Hematopoietic multipotent progenitor cell treated with erythropoietin and hydrocortisone succinate and interleukin-3 and kit ligand, for 15 days (in vitro differentiated cells): ENCODE data around the gene EPC2.

Experiments used
- DNase-seq: peaks from one replicate; pipeline ENCODE4 v3.0.0-alpha.2; 2015; ENCODE audit warnings: low spot score

EPC2 gene, protein sequence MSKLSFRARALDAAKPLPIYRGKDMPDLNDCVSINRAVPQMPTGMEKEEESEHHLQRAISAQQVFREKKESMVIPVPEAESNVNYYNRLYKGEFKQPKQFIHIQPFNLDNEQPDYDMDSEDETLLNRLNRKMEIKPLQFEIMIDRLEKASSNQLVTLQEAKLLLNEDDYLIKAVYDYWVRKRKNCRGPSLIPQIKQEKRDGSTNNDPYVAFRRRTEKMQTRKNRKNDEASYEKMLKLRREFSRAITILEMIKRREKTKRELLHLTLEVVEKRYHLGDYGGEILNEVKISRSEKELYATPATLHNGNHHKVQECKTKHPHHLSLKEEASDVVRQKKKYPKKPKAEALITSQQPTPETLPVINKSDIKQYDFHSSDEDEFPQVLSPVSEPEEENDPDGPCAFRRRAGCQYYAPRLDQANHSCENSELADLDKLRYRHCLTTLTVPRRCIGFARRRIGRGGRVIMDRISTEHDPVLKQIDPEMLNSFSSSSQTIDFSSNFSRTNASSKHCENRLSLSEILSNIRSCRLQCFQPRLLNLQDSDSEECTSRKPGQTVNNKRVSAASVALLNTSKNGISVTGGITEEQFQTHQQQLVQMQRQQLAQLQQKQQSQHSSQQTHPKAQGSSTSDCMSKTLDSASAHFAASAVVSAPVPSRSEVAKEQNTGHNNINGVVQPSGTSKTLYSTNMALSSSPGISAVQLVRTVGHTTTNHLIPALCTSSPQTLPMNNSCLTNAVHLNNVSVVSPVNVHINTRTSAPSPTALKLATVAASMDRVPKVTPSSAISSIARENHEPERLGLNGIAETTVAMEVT

DNA sequence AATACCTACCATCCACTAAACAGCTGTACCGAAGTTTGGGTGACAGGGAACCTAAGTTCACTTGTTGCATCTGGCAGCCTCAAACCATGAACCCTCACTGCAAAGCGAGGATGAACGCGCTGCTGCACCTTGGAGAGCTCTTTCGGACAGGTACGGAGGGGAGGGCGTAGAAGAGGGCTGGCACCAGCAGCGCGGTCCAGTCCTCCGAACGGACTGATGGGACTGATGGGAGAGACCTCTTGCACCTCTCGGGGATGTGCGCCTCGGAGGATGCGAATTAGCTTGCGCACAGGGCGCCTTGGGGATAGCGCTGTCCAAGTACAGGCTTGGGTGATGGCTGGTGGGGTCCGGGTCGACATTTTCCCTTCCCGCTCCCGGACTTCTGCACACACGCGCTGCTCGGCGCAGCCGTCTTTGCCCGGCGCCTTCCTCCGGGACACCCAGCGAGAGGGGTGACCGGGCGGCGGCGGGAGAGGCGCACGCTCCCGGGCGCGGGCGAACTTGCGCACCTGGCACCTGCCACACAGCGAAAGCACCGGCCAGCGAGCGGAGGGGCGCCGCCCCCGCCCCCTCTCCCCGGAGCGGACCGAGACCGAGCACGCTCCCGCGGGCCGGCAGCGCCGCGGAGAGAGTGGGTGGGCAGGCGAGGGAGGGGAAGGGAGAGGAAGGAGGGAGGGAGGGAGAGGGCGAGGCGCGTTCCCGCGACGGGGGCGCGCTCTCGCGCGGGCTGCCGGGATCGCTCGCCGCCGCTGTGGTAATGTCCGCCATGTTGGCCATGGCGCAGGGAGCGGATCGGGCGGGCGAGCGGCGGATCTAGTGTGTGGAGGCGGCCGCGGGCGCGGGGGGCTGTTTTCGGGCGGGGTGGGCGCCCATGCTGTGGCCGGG lies at the start of gene EPC2:
EPC2 (plus strand) TSS at position 754 of the 885 bp plus-strand sequence. CDS start 267 bp downstream, outside the sequence.
- peak; percentile 86 for DNase-seq

DNA sequence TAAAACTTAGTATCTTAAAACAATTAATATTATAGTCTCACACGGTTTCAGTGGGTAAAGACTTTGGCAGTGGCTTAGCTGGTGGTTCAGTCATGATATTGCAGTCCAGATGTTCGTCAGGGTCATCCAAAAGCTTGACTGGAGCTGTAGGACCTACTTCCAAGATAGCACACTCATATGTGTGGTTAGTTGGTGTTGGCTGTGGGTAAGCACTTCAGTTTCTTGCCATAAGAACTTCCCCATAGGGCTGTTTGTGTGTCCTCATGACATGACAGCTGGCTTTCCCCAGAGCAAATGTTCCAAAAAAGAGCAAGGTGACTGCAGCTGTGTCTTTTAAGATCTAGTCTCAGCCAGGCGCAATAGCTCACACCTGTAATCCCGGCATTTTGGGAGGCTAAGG lies 48.5 kb upstream of the EPC2 start:
- DNase-seq = no peak

DNA sequence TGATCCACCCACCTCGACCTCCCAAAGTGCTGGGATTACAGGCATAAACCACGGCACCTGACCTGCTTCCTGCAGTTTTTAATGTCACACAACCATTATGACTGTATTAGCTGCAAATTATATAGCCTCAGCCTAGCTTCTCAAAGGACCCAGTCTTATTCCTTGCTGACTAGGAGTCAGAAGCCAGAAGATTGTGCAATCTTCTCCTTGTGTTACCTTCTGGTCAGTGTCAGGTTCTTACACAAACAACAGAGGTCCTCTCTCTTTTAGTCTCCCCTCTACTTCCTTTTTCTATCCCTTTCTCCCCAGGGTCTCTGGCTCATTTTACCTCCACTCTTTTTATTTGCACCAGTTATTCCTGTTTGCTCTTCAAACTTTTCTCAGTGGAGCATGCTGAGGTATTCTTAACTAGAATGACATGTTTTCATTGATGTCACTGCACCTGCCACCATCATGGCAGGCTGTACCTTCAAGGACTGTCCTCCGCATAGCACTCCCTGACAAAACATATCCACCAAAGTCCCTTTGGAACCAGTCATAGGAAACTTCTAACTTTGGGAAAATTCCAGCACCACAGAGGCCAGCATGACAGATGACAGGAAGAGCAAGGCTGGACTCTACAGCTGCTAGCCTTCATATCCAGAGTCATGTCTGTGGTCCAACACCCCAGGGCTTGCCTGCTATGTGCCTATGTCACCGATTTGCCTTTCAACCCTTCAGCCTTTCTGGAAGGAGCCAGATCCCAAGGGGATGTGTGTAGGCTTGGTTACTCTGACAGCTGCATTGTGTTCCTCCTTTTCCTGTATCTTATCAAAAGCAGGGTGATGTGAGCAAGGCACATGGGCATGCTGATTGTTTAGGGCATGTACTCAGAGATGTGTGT lies 45.2 kb upstream of the EPC2 start:
- DNase-seq = no peak

DNA sequence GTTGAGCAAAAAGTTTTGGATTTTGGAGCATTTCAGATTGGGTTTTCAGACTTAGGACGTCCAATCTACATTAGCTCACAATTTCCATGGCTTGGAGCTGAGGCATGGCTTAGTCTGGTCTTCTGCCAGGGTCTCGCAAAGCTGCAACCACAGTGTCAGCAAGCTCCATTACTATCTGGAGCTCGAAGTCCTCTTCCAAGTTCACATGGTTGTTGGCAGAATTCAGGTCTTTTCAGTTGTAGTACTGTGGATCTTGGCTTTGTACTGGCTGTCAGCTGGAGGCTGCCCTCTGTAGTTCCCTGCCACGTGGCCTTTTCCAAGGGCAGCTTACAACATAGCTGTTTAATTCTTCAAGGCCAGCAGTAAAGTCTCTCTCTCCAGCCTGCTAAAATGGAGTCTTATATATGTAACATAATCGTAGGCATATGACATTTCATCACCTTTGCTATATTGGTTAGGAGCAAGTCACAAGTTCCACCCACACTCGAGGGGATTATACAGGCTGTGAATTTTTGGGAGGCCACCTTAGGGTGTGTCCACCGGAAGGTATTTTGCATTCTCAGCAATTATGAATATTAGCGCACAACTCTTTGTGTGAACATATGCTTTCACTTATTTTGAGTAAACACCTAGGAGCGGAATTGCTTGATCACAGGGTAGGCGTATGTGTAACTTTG lies 41.5 kb upstream of the EPC2 start:
- DNase-seq = no peak

DNA sequence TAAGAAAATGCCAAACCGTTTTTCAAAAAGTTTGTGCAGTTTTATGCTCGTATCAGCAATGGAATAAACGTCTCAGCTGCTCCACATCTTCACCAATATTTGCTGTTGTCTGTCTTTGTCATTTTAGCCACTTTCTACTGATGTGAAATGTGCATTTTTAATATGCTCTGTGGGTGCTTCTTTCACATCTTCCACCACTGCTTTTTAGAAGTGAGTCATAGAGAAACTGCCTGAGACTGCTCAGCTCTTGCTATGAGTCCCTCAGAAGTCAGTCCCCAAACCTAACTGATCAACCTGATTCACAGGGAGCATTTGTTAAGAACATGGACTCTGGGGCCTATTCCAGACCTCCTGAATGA lies 41.0 kb upstream of the EPC2 start:
- no peak for DNase-seq

DNA sequence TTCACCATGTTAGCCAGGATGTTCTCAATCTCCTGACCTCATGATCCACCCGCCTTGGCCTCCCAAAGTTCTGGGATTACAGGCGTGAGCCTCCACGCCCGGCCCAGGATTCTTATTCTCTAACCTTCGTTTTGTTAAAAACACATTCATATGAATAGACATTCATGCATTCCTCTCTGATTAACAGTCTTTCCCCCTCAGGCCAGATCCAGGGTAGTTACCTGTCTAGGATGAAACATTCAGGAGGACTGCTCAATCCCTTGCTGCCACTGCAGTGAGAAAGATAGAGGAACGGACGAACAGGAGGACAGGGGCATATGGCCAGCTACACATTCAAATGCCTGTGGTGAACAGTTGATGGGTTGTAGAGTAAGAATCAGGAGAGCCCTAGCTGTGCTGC lies 39.6 kb upstream of the EPC2 start:
- no peak for DNase-seq

DNA sequence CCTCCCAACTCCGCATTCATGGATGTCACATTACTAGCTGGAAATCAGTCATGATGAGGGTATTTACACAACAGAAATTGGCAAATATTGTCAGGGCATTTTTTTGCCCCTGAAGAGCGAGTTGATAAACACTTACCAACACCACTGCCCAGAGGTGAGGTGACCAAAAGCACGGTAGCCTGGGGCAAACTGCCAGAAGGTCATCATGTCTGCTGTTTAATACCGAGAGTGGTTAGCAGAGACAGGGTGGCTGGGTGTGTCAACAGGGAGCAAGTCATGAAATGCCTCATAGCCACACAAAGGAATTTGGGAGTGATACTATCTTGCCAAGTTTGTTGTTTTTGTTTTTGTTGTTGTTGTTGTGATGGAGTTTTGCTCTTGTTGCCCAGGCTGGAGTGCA lies 37.0 kb upstream of the EPC2 start:
- no peak for DNase-seq

DNA sequence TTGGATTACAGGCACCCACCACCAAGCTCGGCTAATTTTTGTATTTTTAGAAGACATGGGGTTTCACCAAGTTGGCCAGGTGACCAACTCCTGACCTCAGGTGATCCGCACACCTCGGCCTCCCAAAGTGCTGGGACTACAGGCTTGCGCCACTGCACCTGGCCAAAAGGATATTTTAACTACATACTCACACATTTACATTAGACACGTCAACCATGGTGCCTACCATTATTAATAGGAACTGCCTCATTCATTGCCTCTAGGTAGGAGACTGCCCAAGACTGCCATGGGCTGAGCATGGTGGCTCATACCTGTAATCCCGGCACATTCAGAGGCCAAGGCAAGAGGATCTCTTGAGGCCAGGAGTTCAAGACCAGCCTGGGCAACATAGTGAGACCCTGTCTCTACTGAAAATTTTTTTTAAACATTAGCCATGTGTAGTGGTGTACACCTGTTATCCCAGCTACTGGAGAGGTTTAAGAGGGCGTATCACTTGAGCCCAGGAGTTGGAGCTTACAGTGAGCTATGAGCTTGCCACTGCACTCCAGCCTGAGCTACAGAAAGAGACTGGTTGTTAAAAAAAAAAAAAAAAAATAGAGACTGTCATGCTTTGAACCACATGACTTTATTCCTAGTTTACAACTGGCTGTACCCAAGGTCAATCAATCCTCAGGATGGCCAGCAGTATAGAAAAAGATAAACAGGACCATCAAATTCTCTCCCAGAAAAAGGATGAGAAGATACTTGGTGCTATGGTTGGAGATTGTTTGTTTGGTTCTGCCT lies 31.1 kb upstream of the EPC2 start:
- no peak for DNase-seq

DNA sequence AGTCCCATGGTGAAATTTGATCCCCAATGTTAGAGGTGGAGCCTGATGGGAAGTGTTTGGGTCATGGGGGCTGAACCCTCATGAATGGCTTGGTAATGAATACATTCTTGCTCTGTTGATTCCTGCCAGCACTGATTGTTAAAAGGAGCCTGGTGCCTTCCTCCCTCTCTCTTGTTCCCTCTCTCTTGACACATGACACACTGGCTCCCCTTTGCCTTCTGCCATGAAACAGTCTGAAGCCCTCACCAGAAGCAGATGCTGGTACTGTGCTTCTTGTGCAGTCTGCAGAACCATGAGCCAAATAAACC lies 30.6 kb upstream of the EPC2 start:
- no peak for DNase-seq

DNA sequence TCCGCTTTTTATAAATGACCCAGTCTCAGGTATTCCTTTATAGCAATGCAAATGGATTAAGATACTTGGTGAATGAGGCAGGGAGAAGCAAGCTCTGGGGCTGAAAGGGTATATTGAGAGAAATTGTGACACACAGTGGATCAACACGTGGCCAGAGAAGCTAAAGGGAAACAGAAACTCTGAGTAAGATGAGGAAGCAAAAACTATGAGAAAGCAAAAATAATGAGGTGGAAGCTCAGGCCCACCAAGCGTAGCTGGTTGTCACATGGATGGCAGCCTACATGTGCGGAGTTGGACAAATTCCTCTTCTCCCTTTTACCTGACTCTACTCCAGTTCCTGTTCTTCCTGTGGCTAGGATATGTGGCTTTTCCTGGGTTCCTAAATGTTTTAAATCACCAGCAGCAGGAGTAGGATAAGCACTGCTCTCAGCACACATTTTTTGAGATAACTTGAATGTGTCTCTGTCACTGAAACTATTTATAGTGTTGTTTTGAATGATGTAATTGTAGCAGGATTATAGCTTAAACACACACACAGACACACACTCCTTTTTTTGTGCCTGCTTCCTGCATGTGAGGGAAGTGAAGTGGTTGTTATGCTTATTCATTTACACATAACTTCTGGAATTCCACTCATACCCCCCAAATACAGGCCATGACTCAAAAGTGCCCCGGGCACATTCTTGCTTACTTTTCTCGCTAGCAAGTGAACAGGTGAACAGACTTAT lies 30.1 kb upstream of the EPC2 start:
- no peak for DNase-seq

DNA sequence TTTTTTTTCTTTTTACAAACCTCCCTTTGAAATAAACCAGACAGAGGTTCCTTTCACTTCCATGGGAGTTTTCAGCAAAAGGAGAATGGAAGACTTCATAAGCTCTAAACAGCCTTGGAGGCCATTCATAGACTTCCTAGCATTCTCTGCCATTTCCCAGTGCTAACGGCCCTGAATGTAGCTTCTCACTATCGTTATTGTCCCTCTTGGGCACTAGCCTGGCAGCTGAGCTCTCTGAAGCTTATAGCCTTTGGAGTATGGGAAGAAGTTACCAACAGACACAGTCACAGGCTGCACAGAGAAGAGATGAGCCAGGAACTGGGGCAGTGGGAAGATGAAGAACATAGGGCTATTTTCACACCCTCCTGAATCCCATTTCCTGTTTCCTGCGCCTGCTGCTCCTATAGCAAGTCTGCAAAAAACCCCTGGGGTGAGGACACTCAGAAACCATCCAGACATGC lies 29.1 kb upstream of the EPC2 start:
- DNase-seq = no peak

DNA sequence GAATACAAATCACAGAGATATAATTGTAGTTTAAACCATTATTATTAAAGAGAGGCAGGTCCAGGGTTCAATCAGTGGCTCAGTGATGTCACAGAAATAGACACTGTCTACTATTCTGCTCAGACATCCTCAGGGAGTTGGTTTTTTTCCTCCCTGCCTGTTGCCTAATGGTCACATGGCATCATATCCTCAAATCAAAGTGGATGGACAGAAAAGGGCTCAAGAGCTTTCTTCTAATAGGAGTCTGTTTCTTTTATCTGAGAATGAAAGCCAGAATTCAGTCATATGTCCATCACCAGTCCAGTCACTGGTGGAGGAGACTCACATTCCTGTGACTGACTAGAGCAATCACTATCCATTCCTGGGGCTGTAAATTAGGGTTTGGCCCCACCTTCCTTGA lies 27.9 kb upstream of the EPC2 start:
- DNase-seq = no peak

DNA sequence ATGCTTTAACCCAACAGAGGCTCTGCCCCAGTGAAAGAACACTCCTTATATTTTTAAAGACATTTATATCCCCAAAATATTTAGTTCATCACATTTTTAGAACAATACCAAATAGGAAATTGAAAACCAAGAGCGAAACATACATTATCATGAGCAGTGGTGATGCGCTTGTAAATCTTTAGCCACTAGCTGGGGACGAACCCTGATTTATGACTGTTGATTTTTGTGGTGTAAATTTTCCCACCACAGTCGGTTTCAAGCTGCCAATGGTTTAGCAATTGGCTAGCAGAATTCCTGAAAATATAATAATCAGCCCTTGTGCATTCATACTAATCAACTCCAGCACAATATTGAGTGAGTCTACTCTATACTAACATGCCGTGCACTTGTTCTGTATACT lies 27.3 kb upstream of the EPC2 start:
- no peak for DNase-seq

DNA sequence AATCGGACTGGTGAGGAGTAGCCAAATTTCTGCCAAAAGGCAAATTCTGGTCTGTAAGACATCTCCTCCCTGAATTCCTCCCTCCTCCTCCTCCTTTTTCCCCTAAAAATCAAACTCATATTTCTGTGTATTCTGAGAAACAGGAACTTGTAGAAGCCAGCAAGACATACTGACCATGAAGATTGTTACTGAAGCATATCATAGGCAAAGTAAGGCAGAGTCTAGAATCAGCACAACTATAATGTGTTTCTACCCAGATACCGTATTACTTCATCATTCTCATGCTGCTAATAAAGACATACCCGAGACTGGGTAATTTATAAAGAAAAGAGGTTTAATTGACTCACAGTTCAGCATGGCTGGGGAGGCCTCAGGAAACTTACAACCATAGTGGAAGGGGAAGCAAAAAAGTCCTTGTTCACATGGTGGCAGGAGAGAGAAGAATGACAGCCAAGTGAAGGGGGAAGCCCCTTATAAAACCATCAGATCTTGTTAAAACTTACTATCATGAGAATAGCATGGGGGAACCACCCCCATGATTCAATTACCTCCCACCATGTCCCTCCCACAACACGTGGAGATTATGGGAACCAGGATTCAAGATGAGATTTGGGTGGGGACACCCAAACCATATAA lies 24.9 kb upstream of the EPC2 start:
- no peak for DNase-seq

DNA sequence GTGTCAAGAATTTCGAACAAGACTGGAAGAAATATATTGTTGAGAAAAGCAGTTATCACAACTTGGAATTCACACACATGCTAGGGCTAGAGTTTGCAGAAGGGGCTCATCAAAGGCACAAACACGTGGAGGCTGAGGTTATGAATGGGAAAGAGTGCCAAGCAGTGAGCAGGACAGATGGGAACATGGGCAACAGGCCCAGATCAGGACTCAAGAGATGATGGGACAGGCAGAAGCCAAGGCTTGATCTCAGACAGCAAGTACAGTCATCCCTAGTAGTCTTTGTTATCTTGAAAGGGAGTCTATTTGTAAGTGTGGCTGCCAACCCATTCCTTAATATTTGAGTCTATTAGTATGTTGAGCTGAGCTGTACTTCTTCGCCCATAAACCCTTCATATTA lies 22.2 kb upstream of the EPC2 start:
- no peak for DNase-seq

DNA sequence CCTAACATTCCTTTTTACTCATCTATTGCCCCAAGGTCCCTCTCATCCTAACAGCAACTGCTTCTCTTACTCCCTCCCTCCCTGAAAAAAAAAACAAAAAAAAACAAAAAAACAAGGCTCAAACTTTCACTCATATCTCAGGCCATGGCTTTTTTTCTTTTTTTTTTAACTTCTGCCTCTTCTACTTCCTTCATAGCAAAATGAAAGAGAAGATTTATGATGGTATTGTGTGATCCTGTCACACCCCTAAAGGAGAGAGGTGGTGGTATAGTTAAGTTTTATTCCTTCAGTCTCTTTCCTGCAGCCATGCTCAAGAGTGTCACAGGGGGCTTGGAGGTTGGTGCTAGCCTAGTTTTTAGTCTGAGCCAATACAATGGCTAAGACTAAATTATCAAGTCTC lies 21.5 kb upstream of the EPC2 start:
- no peak for DNase-seq

DNA sequence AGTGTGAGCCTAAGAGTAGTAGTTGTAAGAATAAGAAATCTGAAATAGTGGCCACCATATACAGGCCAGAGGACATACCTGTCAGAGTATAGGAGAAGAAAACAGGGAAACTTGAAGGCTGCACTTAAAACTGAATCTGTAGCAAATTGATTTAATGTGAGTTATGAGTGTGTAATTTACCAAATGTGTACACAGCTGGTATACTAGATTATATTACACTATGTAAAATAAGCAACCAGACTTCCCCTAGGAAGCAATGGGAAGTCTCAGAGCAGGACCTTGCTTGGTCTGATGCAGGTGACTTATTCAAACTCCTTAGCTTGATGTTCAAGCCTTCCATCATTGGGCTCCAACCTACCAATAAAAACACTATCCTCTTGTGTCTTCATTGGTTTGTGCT lies 17.3 kb upstream of the EPC2 start:
- DNase-seq = no peak

DNA sequence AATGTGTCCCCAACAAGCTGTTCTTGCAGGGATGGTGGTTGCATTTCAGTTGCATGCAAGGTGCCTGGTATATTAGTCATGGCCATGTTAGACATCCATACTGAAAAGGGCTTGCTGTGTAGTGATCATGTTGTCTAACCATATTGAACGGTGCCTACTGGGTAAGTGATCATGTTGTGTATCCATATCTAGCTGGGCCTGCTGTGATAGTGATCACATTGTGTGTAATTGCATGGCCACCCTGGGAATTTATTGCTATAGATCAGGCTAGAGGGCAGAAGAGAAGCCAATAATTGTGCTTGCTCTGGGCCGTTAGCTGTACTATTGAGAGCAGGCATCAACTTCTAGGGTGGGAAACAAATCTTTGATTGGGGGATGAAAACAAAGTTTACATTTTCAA lies 9.8 kb upstream of the EPC2 start:
- no peak for DNase-seq

DNA sequence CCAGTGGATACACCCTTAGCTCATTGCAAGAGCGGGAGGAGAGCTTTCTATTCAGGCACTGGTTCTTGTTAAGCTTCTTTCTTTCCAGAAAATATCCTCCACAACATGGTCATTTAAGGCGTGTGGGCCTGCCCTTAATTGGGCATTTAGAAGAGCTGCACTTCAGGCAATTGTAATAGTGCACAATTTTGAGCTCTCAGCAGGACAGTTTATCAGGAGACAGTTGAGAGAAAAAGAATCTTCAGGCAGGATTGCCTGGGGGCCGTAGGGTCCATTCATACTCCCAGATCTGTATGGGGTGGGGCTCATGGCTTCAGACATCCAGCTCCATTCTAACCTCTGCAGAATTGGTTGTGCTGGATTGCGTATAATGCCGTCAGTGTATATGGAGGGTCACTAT lies 6.0 kb upstream of the EPC2 start:
- no peak for DNase-seq
